ENCODE results near the gene HAGH. TPM values are rescaled to one million over a fixed set of nuclear protein-coding genes. Genes with fewer than 3 reads are reported as not detected.

HAGH gene
- total and polyA plus RNA-seq, 9 of the 15 experiments (the other 6 are each of a cell fraction or from before 2014, with no cell fraction given), result 0.46 to 35.1 (median 16.8) TPM

GRCh38 chr16:1782408-1783264, 44.0 kb downstream of the HAGH start, which contains the start of the genes NUBP2 and SPSB3 (continued):
- no peak for TF ChIP-seq ZFP30 (CRISPR knock-in tag; IDR thresholded peaks at IDR 0.05; ENCODE audit: borderline replicate concordance)
- TF ChIP-seq EGR1 (conservative IDR thresholded peaks at IDR 0.05), result peak; percentile 64
- no peak for TF ChIP-seq NFIC (IDR thresholded peaks at IDR 0.05)
- no peak for TF ChIP-seq KLF16 (IDR thresholded peaks at IDR 0.05)
- no peak for TF ChIP-seq SNAPC5 (CRISPR knock-in tag; IDR thresholded peaks at IDR 0.05)
- TF ChIP-seq, protein P1, sequence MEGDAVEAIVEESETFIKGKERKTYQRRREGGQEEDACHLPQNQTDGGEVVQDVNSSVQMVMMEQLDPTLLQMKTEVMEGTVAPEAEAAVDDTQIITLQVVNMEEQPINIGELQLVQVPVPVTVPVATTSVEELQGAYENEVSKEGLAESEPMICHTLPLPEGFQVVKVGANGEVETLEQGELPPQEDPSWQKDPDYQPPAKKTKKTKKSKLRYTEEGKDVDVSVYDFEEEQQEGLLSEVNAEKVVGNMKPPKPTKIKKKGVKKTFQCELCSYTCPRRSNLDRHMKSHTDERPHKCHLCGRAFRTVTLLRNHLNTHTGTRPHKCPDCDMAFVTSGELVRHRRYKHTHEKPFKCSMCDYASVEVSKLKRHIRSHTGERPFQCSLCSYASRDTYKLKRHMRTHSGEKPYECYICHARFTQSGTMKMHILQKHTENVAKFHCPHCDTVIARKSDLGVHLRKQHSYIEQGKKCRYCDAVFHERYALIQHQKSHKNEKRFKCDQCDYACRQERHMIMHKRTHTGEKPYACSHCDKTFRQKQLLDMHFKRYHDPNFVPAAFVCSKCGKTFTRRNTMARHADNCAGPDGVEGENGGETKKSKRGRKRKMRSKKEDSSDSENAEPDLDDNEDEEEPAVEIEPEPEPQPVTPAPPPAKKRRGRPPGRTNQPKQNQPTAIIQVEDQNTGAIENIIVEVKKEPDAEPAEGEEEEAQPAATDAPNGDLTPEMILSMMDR (IDR thresholded peaks at IDR 0.05 in 2 of 3, conservative IDR thresholded peaks at IDR 0.05 in 1 of 3; ENCODE audit: insufficient read depth in 2 of 3, low read depth in 1 of 3, low read length in 3 of 3), result no peak
- TF ChIP-seq NR2C1 (IDR thresholded peaks at IDR 0.05), result no peak
- no peak for TF ChIP-seq NR2C1 (tag; IDR thresholded peaks at IDR 0.05)
- TF ChIP-seq SNIP1 (IDR thresholded peaks at IDR 0.05; ENCODE audit: low read depth), result no peak
- TF ChIP-seq HMBOX1 (IDR thresholded peaks at IDR 0.05), result no peak
- TF ChIP-seq, protein P2, sequence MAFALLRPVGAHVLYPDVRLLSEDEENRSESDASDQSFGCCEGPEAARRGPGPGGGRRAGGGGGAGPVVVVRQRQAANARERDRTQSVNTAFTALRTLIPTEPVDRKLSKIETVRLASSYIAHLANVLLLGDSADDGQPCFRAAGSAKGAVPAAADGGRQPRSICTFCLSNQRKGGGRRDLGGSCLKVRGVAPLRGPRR (CRISPR knock-in tag; IDR thresholded peaks at IDR 0.05), result no peak
- 0 out of 2 replicates have a peak, but pooled peaks have one; percentile 19 for TF ChIP-seq TARDBP (IDR thresholded peaks at IDR 0.05)
- peak; percentile 60 for TF ChIP-seq MEIS2 (IDR thresholded peaks at IDR 0.05; ENCODE audit: partially characterized antibody)
- peak in 1 of 2 experiments; percentile 97; a peak in 2 of 4 replicates for TF ChIP-seq ZNF639 (CRISPR knock-in tag; conservative IDR thresholded peaks at IDR 0.05 in 1 of 2, IDR thresholded peaks at IDR 0.05 in 1 of 2)
- no peak; a peak in 1 of 4 replicates for TF ChIP-seq HDAC1 (IDR thresholded peaks at IDR 0.05)
- no peak for TF ChIP-seq U2AF2 (optimal IDR thresholded peaks at IDR 0.05; ENCODE audit: low read depth, low read length)
- no peak for TF ChIP-seq ZNF561 (CRISPR knock-in tag; conservative IDR thresholded peaks at IDR 0.05)
- TF ChIP-seq TCF3 (CRISPR knock-in tag; IDR thresholded peaks at IDR 0.05), result no peak
- peak; percentile 75 for TF ChIP-seq HNRNPLL (IDR thresholded peaks at IDR 0.05; ENCODE audit: low read depth, low read length, poor library complexity, severe bottlenecking)
- TF ChIP-seq RBM39 (optimal IDR thresholded peaks at IDR 0.05; ENCODE audit: low read depth, low read length), result no peak
- TF ChIP-seq SP2 (IDR thresholded peaks at IDR 0.05; ENCODE audit: extremely low read depth, low read depth, low read length, poor library complexity, severe bottlenecking), result peak; percentile 83
- TF ChIP-seq ZNF780A (CRISPR knock-in tag; IDR thresholded peaks at IDR 0.05), result no peak
- no peak for TF ChIP-seq KAT8 (IDR thresholded peaks at IDR 0.05; ENCODE audit: low read depth)
- no peak for TF ChIP-seq TAF15 (IDR thresholded peaks at IDR 0.05; ENCODE audit: low read depth, low read length)

Measured in K562 (cell line).